IMR-90 (cell line): Measurements from ENCODE around the gene SLC46A1. TPM values are rescaled to one million over a fixed set of nuclear protein-coding genes. Genes with fewer than 3 reads are reported as not detected.

ENCODE experiments used
- ATAC-seq: fragments of 200-7000 bp; cut with Tn5 transposase; 2 replicates; pipeline ENCODE4 v1.9.1; 2020; ENCODE audit warnings: low read depth, mild to moderate bottlenecking, moderate library complexity
- BruUV-seq: library from RNA; stranded (reverse); fragments of 400-500 nt; replicated peaks from 2 replicates; lab custom pipeline; 2021; lab: Mats Ljungman, UMichigan
- CTCF ChIA-PET: fragments of 300-600 bp; formaldehyde crosslinking; extraction: SDS; loops from one replicate; lab custom pipeline; 2021; ENCODE audit warnings: antibody characterized with exemption; lab: Yijun Ruan, JAX
- POLR2A ChIA-PET: fragments of 300-600 bp; sonication (Branson Sonifier 250); formaldehyde crosslinking; loops from one replicate; lab custom pipeline; 2022; ENCODE audit warnings: antibody characterized with exemption; ENCODE audit not compliant: unreplicated experiment; lab: Charles Lee
- DNase-seq: peaks from one replicate; pipeline ENCODE4 v3.0.0; 2013
- H2AFZ ChIP-seq: replicated peaks from 2 replicates; pipeline ENCODE3; 2013; ENCODE audit warnings: low read length, mild to moderate bottlenecking; ENCODE audit not compliant: poor library complexity
- H2AK5ac ChIP-seq: 2 replicates; pipeline ENCODE4 v1.6.1; 2013; ENCODE audit warnings: low read depth, low read length, inconsistent platforms
- H2AK9ac ChIP-seq: replicated peaks from 2 replicates; pipeline ENCODE3; 2013; ENCODE audit warnings: mild to moderate bottlenecking, low read depth, low read length, moderate library complexity; ENCODE audit not compliant: poor library complexity
- H2BK120ac ChIP-seq: 2 replicates; pipeline ENCODE4 v1.6.1; 2013; ENCODE audit warnings: low read depth, low read length, inconsistent platforms
- H2BK15ac ChIP-seq: 3 replicates; pipeline ENCODE4 v1.6.1; 2013; ENCODE audit warnings: low read depth, low read length, inconsistent platforms
- H2BK20ac ChIP-seq: 2 replicates; pipeline ENCODE4 v1.6.1; 2013; ENCODE audit warnings: low read depth, mild to moderate bottlenecking, inconsistent platforms, low read length, moderate library complexity
- H2BK5ac ChIP-seq: 2 replicates; pipeline ENCODE4 v1.6.1; 2013; ENCODE audit warnings: mild to moderate bottlenecking, low read depth, low read length, inconsistent platforms; ENCODE audit not compliant: poor library complexity, severe bottlenecking
- H3K14ac ChIP-seq: replicated peaks from 2 replicates; pipeline ENCODE4 v1.6.1; 2013; ENCODE audit warnings: low read depth, low read length, inconsistent platforms
- H3K18ac ChIP-seq: 2 replicates; pipeline ENCODE4 v1.6.1; 2013; ENCODE audit warnings: low read depth, low read length, control low read depth
- H3K23ac ChIP-seq: 2 replicates; pipeline ENCODE4 v1.6.1; 2013; ENCODE audit warnings: low read depth, low read length, inconsistent platforms
- H3K27ac ChIP-seq: 2 replicates; pipeline ENCODE4 v1.5.1; 2013; ENCODE audit warnings: mild to moderate bottlenecking, control low read depth, low read length; ENCODE audit not compliant: insufficient read depth
- H3K27me3 ChIP-seq: 2 replicates; pipeline ENCODE4 v1.6.1; 2013; ENCODE audit warnings: low read length; ENCODE audit not compliant: control insufficient read depth, insufficient read depth
- H3K36me3 ChIP-seq: 2 replicates; pipeline ENCODE4 v1.6.1; 2013; ENCODE audit warnings: low read length, mixed read lengths; ENCODE audit not compliant: control insufficient read depth, insufficient read depth
- H3K4ac ChIP-seq: 2 replicates; pipeline ENCODE4 v1.6.1; 2013; ENCODE audit warnings: low read depth, low read length, inconsistent platforms
- H3K4me1 ChIP-seq: 2 replicates; pipeline ENCODE4 v1.6.1; 2013; ENCODE audit warnings: low read length, mixed read lengths; ENCODE audit not compliant: control insufficient read depth, insufficient read depth
- H3K4me2 ChIP-seq: 2 replicates; pipeline ENCODE4 v1.6.1; 2013; ENCODE audit warnings: low read depth, mild to moderate bottlenecking, control low read depth, low read length, moderate library complexity
- H3K4me3 ChIP-seq: 2 replicates; pipeline ENCODE4 v1.5.1; 2013; ENCODE audit warnings: low read depth, mild to moderate bottlenecking, control low read depth, low read length, moderate library complexity; ENCODE audit not compliant: insufficient read depth
- H3K56ac ChIP-seq: 2 replicates; pipeline ENCODE4 v1.6.1; 2013; ENCODE audit warnings: low read length, inconsistent platforms; ENCODE audit not compliant: insufficient read depth; ENCODE audit errors: extremely low read depth
- H3K79me1 ChIP-seq, 2 experiments: 2 replicates each; pipeline ENCODE4 v1.6.1; 2013; ENCODE audit warnings: low read length in 2 of 2, inconsistent platforms in 1 of 2, low read depth in 1 of 2
- H3K9ac ChIP-seq: 2 replicates; pipeline ENCODE4 v1.6.1; 2013; ENCODE audit warnings: low read depth, low read length, control low read depth
- H3K9me1 ChIP-seq: 2 replicates; pipeline ENCODE4 v1.6.1; 2013; ENCODE audit warnings: low read length, inconsistent platforms; ENCODE audit not compliant: insufficient read depth
- H3K9me3 ChIP-seq: 2 replicates; pipeline ENCODE4 v1.6.1; 2013; ENCODE audit warnings: low read length; ENCODE audit not compliant: control insufficient read depth, insufficient read depth
- H4K20me1 ChIP-seq: 2 replicates; pipeline ENCODE4 v1.6.1; 2013; ENCODE audit warnings: low read length, inconsistent platforms; ENCODE audit not compliant: insufficient read depth
- H4K5ac ChIP-seq: 2 replicates; pipeline ENCODE4 v1.6.1; 2013; ENCODE audit warnings: mild to moderate bottlenecking, low read depth, low read length, control low read depth
- H4K8ac ChIP-seq, 2 experiments: 2 replicates each; pipeline ENCODE4 v1.6.1; 2013; ENCODE audit warnings: low read depth in 2 of 2, low read length in 2 of 2, control low read depth in 1 of 2, inconsistent platforms in 1 of 2
- H4K91ac ChIP-seq: 2 replicates; pipeline ENCODE4 v1.6.1; 2013; ENCODE audit warnings: low read depth, low read length, inconsistent platforms; ENCODE audit not compliant: insufficient read depth
- MAFK ChIP-seq: IDR thresholded peaks from 2 replicates; pipeline ENCODE4 v1.6.1; 2012; ENCODE audit warnings: low read depth, low read length, improper control_type of control experiment
- RAD21 ChIP-seq: IDR thresholded peaks from 2 replicates; pipeline ENCODE4 v1.6.1; 2012; ENCODE audit warnings: low read length, improper control_type of control experiment
- RFX5 ChIP-seq: IDR thresholded peaks from 2 replicates; pipeline ENCODE4 v1.8.0; 2012; ENCODE audit warnings: low read depth, mild to moderate bottlenecking, low read length, moderate library complexity
- SMC3 ChIP-seq: fragments of 150-350 bp; IDR thresholded peaks from 2 replicates; pipeline ENCODE4 v1.6.1; 2016; ENCODE audit warnings: low read depth, mild to moderate bottlenecking, antibody characterized with exemption, low read length, moderate library complexity
- WGBS, 2 experiments: methylation state at CpG; one replicate each; pipeline versions ENCODE4 v1.1.5 to v1.1.7; 2013; ENCODE audit warnings: missing lambda C conversion rate in 2 of 2; ENCODE audit not compliant: insufficient read length in 1 of 2; ENCODE audit errors: extremely low coverage in 2 of 2; 5-methylcytosine and 5-hydroxymethylcytosine counted together
- dilution Hi-C: fragments of 300-500 bp; cut with HindIII; formaldehyde crosslinking; loops from one replicate; pipeline ENCODE4 v1.14.3; 2018; ENCODE audit warnings: low sequenced_read_pairs; ENCODE audit not compliant: unreplicated experiment
- in situ Hi-C: fragments of 300-500 bp; cut with MboI; formaldehyde crosslinking; loops from 3 replicates; pipeline ENCODE4 v1.14.3; 2019; ENCODE audit warnings: low sequenced_read_pairs, inconsistent platforms, mixed read lengths
- intact Hi-C: fragments of 100-400 bp; cut with micrococcal nuclease; formaldehyde crosslinking; loops from 2 replicates; pipeline ENCODE4 v1.10.0; 2022
- polyA plus RNA-seq, 3 experiments: library from polyadenylated mRNA; depleted of rRNA; stranded (reverse); fragments of >200 nt; gene quantifications; 2 replicates each; pipeline ENCODE4 v1.2.3, GENCODE V29; 2012; ENCODE audit warnings: low replicate concordance in 1 of 3
- total RNA-seq: library from RNA; depleted of rRNA; stranded (reverse); fragments of >200 nt; gene quantifications from 2 replicates; pipeline ENCODE4 v1.2.3, GENCODE V29; 2012
- TF ChIP-seq, protein P1 (sequence below): conservative IDR thresholded peaks from 2 replicates; pipeline ENCODE4 v1.5.1; 2012; ENCODE audit warnings: mild to moderate bottlenecking, low read depth, low read length, improper control_type of control experiment

The SLC46A1 gene
- total and polyA plus RNA-seq, 2 of the 4 experiments (the other 2 are of a cell fraction) = 2.7 to 3.9 TPM

- ChIA-PET CTCF (interaction anchor here (0.6 to 1.7 kb wide), 4 partner anchors 70 to 453 kb away, joined by 3 to 5 read pairs (median 4); partner anchors contain the start of gene LYRM9), POLR2A (interaction anchor here (1.6 to 2.8 kb wide), 2 partner anchors 11 to 12 kb away, joined by 8 to 9 read pairs; partner anchors contain the start of genes IFT20, POLDIP2 and TNFAIP1)
- dilution Hi-C loops = no loop called here
- Histone ChIP-seq H3K79me1 (peaks cover 15 to 63% of the 10 kb centered on the region in 2 experiments), H4K8ac (peak overlapping the region in 1 of 2 experiments; percentile 46; a peak in 2 of 4 replicates), H2BK20ac (no peak overlapping the region; the same call in 1 of the 2 replicates), H3K56ac (no peak overlapping the region; the same call in 1 of the 2 replicates), H3K27me3 (no peaks in the 10 kb centered on the region), H3K9me1 (peaks cover 12% of the 10 kb centered on the region; the same call in 1 of the 2 replicates), H4K20me1 (peaks cover 13% of the 10 kb centered on the region), H2AK9ac (no peak overlapping the region), H2BK120ac (peak overlapping the region; percentile 9; the same call in 1 of the 2 replicates), H2AFZ (no peak overlapping the region), H3K14ac (0 out of 2 replicates have a peak overlapping the region, but pooled peaks have one; percentile 15), H2BK5ac (peak overlapping the region; percentile 79), H4K91ac (peak overlapping the region; percentile 26; the same call in 1 of the 2 replicates), H3K18ac (no peak overlapping the region), H4K5ac (no peak overlapping the region), H3K4me2 (no peak overlapping the region), H2BK15ac (peak overlapping the region; percentile 22; the same call in 1 of the 3 replicates), H3K4me1 (peaks cover 16% of the 10 kb centered on the region), H3K4ac (peak overlapping the region; percentile 67), H3K9ac (no peak overlapping the region), H3K36me3 (peaks cover 82% of the 10 kb centered on the region), H3K27ac (peak overlapping the region; percentile 58), H3K9me3 (no peaks in the 10 kb centered on the region), H2AK5ac (peak overlapping the region; percentile 57; the same call in 1 of the 2 replicates), H3K23ac (no peak overlapping the region), H3K4me3 (no peak overlapping the region)
- no peak for DNase-seq
- no CpG with 5 or more reads among the region's 7 CpGs for WGBS, 2 experiments
- TF ChIP-seq RFX5 = no peak
- TF ChIP-seq SMC3 = peak; percentile 28
- TF ChIP-seq RAD21 = peak; percentile 32
- TF ChIP-seq MAFK = no peak
- TF ChIP-seq, protein P1, sequence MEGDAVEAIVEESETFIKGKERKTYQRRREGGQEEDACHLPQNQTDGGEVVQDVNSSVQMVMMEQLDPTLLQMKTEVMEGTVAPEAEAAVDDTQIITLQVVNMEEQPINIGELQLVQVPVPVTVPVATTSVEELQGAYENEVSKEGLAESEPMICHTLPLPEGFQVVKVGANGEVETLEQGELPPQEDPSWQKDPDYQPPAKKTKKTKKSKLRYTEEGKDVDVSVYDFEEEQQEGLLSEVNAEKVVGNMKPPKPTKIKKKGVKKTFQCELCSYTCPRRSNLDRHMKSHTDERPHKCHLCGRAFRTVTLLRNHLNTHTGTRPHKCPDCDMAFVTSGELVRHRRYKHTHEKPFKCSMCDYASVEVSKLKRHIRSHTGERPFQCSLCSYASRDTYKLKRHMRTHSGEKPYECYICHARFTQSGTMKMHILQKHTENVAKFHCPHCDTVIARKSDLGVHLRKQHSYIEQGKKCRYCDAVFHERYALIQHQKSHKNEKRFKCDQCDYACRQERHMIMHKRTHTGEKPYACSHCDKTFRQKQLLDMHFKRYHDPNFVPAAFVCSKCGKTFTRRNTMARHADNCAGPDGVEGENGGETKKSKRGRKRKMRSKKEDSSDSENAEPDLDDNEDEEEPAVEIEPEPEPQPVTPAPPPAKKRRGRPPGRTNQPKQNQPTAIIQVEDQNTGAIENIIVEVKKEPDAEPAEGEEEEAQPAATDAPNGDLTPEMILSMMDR = peak; percentile 44
- peak; percentile 48 for ATAC-seq
- BruUV-seq = no TSS peak
- intact Hi-C loops = loop anchor here (2.0 kb wide), 1 partner anchor 542 kb away; no protein-coding TSS in a partner anchor
- in situ Hi-C loops = loop anchor here (25.0 kb wide), 1 partner anchor 809 kb away; no protein-coding TSS in a partner anchor
Observed at GRCh38 chr17:28346746-28347246, 59.2 kb downstream of the SLC46A1 start.
